Hypothalamus (tissue), 51 donors: ENCODE results near the gene GPHA2.

ENCODE experiments used
- DNase-seq, 51 donors: peaks; one replicate each; lab custom pipeline; 2025; lab: John Stamatoyannopoulos, UW

Gene GPHA2

DNA sequence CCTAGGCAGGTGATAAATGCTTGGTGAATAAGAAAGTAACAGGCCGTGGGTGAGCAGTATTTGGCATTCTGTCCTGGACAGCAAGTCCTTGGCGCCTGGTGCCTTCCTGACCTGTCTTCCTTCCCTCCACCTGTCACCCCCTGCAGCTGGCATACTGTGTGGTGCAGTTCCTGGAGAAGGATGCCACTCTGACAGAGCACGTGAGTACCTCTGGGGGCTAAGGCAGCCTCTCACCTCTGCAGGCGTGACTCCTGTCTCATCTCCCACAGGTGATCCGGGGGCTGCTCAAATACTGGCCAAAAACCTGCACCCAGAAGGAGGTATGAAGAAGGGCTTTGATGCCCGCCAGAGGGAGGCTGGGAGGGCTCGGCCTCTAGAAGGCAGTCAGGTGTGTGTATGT is 4.4 kb downstream of the GPHA2 start:
- DNase-seq, result no peak

DNA sequence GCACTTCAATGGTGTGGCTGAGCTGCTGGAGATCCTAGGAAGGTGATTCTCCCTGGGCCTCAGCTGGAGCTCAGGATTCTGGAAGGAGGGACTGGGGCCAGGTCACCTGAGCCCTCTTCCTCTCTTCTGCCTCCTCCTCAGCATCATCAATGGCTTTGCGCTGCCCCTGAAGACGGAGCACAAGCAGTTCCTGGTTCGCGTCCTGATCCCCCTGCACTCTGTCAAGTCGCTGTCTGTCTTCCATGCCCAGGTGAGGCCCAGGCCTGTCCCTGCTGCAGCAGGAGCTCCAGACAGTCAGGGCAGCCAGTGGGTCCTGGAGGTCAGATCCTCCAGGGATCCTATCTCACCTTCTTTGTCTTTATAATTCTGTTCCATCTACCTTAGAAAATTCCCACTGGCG is 5.4 kb downstream of the GPHA2 start:
- DNase-seq, result no peak

DNA sequence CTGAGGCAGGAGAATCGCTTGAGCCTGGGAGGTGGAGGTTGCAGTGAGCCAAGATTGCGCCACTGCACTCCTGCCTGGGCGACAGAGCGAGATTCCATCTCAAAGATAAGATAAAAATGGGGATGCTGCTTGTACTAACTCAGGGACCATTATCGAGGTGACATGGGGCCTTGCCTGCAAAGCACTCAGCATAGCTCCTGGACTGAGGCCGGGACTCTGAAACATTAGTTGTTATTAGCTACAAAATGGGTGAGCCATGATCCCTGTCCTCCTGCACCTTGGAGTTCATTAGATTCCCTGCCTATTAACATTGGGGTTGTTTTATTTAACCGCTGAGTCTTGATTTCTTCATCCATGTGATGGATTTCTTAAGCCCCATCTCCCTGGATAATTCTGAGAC is 6.1 kb downstream of the GPHA2 start:
- DNase-seq, result no peak

DNA sequence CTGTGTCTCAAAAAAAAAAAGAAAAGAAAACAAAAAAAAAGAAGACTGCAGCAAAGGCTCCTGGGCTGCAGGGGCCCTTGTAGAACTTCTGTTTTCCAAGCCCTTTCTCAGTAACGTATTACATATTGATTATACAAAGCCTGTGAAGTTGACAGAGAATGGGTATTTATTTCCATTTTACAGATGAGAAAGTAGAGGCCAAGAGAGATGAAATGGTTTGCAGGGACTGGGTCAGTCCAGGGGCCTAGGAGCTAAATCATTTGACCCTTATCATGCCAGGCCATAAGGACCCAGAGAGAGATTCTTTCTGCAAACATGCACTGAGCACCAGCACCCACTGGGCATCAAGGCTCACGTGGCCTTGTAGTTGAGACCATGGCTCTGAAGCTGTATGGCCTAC is 6.7 kb downstream of the GPHA2 start:
- no peak for DNase-seq

DNA sequence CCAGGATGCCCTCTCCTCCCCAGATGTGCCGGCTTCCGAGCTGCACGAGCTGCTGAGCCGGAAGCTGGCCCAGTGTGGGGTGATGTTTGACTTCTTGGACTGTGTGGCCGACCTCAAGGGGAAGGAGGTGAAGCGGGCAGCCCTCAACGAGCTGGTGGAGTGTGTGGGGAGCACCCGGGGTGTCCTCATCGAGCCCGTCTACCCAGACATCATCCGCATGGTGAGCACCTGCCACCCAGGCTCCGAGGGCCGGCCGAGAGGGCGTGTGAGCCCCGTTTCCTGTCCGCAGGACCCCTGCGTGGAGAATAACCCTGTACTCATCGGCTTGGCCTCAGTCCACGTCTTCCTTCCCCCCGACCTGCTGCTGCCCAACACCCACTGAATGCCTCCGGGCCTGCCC is 9.0 kb downstream of the GPHA2 start:
- no peak for DNase-seq

DNA sequence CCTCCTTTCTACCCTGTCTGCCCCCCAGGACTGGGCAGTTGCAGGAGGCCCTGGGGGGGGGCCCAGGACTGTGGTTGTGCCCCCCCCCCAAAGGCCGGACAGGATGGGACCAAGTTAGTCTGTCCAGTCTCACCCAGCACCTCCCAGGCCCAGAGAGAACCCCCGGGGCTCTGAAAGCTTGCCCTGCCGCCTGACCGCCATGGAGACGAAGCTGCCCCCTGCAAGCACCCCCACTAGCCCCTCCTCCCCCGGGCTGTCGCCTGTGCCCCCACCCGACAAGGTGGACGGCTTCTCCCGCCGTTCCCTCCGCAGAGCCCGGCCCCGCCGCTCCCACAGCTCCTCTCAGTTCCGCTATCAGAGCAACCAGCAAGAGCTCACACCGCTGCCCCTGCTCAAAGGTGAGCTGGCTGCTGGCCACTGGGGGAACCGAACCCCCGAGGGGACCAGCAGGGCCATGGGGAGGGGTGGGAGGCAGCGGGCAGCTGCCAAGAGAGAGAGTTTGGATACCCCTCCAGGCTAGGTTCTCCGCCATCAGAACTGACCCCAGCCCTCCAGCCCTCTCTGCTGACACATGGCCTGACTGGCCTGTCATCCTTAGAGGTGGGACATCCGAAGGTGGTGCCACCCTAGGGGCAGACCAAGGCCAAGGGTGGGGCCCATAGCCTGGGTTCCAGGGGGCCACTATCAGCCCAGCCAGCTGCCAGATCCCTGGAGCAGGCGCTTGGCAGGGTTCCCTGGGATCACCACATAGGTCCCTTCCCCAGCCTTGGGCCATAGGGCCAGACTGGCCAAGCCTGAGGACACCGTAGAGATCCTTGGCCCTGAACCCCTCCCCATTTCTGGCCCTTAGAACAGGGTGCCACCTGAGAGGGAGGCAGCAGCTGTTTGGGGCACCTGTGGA is 9.9 kb downstream of the GPHA2 start:
- DNase-seq, result no peak

DNA sequence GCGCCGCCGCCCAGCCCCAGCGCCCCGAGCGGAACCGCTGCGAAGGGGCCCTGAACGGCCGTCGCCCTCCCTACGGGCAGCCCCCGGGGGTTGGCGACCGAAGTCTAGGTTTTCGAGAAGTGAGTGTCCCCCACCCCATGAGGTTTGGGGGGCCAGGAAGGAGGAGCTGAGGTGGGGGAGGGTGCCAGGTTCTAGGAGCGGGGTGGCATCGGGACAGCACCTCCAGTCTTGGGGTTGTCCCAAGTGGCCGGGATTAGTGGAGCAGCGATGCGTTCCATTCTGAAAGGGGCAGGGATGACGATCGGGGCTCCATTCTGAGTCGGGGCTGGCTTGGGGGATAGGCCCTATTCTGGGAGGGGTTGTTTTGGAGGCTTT is 10.8 kb downstream of the GPHA2 start:
- DNase-seq, result peak in 4 of 51 donors; percentile 40 to 63 (median 52)

DNA sequence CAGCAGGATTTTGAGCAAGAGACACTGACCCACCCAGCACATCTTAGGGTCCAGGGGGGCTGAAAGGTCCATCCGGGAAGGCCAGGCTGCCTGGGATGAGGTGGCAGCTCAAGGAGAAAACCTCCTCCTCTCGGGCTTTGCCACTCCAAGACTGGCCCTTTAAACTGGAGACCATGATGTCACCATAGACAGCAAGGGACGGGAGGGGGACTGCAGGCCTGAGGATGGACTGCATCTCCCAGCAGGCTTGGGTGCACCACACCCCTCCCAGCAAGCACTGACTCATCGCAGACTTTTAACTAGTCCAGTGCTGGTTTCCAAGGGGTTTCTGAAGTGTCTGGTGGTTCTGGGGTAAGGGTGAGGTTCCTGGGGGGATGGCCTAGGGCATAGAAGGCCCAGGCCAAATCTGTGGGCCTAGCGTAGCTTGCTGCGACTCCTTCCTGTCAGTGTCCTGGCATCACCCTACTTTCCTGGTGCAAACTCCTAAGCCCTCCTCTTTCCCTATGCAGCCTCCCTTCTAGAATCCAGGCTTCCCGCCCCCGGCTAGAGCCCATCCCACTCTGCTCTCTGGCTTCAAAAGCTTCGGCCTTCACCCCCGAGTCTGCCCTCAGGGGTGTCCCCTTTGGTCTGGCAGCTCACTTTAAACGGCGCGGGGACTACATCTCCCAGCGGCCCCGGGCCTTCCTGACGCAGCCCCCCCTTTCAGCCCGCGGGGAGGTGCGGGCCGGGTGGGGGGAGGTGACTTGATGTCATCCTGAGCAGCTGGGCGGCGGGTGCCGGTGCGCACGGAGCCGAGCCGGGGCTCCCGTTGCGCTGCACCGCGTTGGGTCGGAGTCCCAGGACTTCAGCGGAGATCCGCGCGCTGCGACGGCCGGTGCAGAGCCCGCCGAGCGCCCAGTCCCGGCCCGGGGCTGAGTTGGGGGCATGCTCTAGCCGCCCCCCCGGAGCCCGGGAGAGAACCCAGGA is 11.5 kb downstream of the GPHA2 start, which contains the start of gene PPP2R5B:
PPP2R5B (plus strand) TSS at position 746 of the 966 bp plus-strand sequence. CDS start 1,046 bp downstream, outside the sequence.
- peak; percentile 67 to 98 (median 91) for DNase-seq

DNA sequence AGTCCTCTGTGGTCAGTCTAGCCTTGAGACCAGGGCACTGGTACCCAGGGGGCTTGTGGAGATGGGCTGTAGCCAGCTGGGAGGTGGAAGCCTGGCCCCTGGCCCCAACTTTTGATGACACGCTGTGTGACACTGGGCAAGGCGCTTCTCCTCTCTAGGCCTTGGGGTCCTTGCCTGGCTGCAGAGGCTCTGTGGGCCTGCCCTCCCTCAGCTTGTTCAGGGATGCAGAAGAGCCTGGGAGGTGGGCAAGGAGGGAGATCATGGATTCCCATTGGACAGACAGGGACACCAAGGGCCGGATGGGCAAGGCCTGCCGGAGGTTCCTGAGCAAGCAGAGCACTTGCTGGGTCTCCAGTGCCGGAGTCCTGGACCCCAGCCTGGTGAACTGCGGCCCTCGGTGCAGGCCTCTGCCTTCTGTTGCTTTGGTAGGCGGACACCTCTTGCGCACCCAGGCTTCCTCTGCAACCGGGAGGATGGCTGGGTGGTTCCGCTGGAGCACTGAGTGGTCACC is 12.5 kb downstream of the GPHA2 start:
- DNase-seq, result no peak

DNA sequence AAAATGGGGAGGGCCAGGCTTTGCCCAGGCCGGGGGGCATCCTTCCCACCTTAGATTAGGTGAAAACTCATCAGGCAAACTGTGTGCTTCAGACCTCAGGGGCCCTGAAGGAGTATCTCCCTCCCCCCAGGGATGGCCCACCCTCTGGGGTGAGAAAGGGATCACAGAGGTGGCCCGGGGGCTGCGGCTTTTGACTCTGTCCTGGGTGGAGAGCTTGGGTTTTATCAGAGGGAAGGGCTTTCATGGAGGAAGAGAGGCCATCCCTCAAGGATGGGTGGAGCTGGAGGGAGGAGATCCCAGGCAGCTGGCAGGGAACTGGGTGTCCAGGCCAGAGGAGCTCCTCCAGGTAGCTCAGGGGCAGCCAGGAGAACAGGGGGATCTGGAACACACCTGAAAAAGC is 14.3 kb downstream of the GPHA2 start:
- DNase-seq, result no peak

DNA sequence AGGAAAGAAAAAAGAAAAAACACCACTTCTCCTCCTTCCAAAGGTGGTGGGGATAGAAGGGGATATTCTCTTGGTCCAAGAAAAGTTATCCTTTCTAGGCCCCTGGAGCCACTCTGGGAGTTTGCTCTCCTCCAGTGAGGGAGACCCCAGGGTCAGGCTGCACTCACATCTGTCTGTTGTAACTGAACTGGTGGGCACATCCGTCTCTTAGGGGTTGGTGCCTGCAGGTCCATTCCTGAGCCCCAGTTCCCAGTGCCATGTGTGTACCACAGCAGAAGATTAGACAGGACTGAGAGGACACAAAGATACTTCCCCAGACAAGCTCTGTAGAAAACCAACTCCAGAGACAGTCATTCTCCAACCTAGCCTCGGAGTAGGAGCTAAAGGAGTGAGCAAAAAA is 15.6 kb downstream of the GPHA2 start:
- DNase-seq, result no peak

DNA sequence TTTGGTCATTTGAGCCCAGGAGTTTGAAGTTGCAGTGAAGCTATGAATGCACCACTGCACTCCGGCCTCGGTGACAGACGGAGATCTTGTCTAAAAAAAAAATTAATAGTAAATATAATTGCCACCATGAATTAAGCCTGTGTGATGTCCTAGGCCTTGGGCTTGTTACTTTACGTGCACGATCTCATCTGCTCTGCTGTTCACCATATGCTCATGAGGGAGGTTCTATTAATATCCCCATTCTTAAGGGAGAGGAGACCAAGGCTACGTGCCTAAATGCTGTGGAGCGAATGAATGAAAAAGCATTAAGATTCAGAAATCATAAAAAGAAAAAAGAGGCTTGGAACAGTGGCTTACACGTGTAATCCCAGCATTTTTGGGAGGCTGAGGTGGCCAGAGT is 16.1 kb downstream of the GPHA2 start:
- DNase-seq, result no peak

DNA sequence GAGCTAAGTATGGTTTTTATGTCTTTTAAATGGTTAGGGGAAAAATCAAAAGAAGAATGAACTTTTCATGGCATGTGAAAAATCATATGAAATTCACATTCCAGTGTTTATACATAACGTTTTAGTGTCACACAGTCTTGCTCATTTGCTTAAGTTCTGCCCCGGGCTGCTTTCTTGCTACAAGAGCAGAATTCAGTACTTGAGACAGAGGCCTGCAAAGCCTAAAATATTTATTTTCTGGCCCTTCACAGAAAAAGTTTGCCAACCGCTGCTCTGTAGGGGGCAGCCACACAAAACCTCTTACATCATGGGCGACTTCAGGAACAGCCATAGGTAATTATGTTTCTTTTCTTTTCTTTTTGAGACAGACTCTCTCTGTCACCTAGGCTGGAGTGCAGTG is 17.7 kb downstream of the GPHA2 start:
- peak in 2 of 51 donors; percentile 26 to 39 for DNase-seq

DNA sequence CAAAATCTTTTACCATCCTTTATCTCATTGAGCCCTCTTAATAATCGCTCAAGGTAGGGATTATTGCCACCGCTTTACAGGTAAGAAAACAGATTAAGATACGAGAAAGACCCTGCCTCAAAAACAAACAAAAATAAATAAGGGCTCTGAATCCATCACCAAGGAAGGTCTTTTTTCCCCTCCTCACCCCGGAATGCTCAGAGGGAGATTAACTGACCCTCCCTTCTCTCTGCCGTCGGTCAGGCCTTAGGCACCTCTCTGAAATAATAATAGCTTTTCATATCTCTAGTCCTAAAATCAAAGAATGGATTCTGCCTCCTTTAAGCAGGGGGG is 18.1 kb downstream of the GPHA2 start:
- DNase-seq, result no peak

DNA sequence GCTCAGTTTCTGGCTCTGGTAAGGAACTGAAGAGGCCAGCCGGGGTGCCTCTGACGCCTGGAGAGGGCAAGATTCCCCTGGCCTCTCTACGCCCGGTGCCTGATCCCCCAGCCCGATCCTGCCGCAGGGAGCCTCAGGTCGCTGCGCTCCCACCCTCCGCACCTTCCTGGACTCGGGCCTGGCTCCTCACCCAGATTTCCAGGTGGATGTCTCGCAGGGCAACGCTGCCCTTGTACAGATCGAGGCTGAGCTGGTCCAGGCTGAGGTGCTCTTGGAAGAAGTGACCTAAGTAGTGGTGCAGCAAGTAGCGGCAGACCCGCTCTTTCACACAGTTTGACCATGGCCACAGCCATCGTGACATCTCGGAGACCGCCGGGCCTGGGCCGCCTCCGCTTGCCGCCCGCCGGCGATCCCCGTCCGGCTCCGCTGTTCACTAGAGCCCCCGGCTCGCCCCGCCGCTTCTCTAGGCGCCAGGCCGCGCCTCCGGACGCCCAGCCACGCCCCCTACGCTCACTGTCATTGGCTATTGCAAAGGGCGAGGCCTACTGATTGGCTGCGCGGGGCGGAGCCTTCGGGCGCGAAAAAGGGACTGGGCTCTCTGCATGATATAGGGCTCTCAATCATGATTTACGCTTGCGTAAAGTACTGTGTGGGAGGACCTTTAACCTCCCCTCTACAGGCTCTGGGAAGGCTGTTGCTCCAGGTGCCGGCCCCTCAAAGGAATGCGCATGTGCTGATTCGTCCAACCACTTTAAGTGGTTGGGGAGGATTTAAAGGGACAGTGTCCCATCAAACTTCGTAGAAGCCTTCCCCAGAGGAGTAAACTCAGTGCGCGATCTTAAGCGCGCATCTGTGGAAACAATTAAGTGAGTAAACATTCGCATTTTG is 18.7 kb downstream of the GPHA2 start, which contains the start of gene ATG2A:
ATG2A (minus strand) TSS at position 435 of the 888 bp plus-strand sequence; CDS start at position 361, 74 bp downstream.
- DNase-seq, result peak; percentile 71 to 100 (median 97)

DNA sequence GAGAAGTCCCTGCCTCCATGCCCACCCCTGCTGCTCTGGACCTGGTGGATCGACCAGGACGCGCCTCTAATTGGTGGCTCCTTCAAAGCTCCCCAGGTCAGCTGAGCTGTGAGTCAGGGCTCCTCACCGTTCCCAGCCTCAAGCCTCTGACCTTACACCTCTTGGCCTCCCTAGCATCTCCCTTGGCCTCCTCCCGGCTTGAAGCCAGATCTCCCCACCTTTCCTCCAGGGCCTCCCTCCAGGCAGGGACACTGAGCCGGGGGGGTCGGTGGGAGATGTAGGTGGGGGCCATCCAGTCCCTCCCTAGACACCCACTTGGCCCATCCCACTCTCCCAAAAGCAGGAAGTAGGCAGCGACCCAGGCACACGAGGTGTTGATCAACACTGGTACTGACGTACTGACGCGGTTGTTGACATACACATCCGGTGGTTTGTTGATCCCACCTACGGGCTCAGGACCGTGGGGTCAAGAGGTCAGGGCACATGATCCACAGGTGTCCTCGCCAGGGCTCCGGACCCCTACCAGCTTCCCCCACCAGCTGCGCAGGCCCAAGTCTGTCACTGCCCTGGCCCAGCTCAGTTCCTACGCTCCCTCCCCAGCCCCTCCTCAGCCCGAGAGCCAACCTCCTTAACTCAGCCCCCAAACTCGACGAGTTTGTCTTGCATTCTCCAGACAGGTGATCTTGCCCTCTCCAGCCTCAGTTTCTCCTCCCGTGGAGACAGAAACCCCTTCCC is 19.5 kb downstream of the GPHA2 start:
- DNase-seq, result peak in 3 of 51 donors; percentile 12 to 17 (median 12)

DNA sequence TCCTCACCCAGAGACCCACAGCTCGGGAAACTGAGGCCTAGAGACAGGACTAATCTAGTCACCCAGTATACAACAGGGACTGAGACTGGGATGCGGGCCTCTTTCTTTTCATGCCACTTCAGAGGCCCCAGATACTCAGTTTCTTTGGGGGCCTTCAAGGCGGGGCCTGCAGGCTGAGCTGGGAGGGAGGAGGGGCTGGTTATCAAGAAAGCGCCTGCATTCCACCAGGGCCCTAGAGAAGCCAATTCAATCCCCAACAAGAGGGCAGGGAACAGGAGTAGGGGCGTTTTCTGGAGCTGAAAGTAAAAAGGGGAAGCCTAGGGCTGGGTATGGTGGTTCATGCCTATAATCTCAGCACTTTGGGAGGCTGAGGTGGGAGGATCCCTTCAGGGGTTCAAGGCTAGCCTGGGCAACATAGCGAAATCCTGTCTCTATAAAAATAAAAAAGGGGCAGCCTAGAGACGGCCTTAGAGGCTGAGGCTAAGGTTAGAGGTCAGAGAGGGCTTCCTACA is 20.3 kb downstream of the GPHA2 start:
- DNase-seq, result no peak

DNA sequence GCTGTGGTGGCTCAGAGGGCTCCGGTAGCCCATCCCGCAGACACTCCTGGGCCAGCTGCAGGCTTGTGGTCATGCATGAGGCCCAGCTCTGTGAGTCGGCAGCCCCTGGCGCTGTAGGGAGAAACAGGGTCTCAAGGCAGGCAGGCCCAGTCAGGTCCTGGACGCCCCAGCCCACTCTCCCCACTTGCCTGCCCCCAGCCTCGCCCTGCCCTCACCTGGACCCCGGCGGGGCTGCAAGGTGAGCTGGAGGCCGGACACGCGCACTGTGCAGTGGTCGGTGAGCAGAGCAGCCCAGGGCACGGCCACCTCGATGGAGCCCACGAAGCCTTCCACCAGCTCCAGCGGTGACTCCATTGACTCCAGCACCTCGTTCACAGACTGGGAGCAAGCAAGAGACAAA is 21.6 kb downstream of the GPHA2 start:
- no peak for DNase-seq

DNA sequence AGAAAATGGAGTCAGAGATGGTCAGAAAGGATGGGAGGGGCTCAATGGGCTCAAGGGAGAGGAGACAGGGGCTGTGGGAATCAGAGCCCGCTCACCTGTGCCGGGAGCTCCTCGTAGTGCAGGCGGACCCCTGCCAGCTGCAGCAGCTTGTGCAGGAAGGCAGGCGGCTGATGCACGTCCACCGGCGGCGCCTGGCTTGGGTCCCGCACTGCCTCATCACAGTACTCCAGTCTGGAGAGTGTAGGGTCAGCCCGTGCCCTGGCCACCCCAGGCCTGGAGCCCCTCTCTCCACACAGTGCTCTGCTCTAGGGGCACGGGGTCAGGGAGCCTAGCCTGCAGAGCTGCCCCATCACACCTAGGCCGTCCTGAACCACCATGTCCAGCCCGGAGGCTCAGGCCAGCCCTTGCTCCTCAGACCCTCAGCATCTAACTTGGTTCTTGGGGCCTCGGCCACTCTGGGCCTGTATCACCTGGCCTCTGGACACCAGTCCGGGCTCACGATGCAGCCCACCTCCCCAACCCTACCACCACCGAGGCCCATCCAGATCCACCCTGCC is 22.4 kb downstream of the GPHA2 start:
- DNase-seq, result no peak
